GM21576 (cell line): ENCODE data around the gene GABRP.

ENCODE experiments used
- ATAC-seq: cut with Tn5 transposase; IDR thresholded peaks from one replicate; pipeline ENCODE4 v1.9.1; 2021; ENCODE audit warnings: mild to moderate bottlenecking, moderate library complexity; ENCODE audit not compliant: unreplicated experiment

The GABRP gene

GRCh38 chr5:170860415-170860814 lies 76.9 kb downstream of the GABRP start:
- ATAC-seq: no peak

GRCh38 chr5:170860818-170861666 lies 77.5 kb downstream of the GABRP start:
- ATAC-seq: no peak

GRCh38 chr5:170861667-170861916 lies 78.1 kb downstream of the GABRP start:
- no peak for ATAC-seq

GRCh38 chr5:170861917-170862766 lies 78.6 kb downstream of the GABRP start, which contains the start of gene RANBP17:
Gene RANBP17, plus strand, starts transcription at chr5:170862018.
- no peak for ATAC-seq

GRCh38 chr5:170863646-170864045 lies 80.1 kb downstream of the GABRP start:
- no peak for ATAC-seq
